IPS DF 4.7 (cell line): Measurements from ENCODE around the gene CNOT6.
"Not testable (repeated sequence)": the region's sequence is repeated elsewhere in the genome, so short reads cannot be mapped to it uniquely, and the experiment has no call there.

ENCODE experiments used
- DNase-seq: peaks from one replicate; pipeline ENCODE4 v3.0.0-alpha.2; 2013; ENCODE audit warnings: low spot score; ENCODE audit errors: extremely low read depth

The CNOT6 gene

DNA sequence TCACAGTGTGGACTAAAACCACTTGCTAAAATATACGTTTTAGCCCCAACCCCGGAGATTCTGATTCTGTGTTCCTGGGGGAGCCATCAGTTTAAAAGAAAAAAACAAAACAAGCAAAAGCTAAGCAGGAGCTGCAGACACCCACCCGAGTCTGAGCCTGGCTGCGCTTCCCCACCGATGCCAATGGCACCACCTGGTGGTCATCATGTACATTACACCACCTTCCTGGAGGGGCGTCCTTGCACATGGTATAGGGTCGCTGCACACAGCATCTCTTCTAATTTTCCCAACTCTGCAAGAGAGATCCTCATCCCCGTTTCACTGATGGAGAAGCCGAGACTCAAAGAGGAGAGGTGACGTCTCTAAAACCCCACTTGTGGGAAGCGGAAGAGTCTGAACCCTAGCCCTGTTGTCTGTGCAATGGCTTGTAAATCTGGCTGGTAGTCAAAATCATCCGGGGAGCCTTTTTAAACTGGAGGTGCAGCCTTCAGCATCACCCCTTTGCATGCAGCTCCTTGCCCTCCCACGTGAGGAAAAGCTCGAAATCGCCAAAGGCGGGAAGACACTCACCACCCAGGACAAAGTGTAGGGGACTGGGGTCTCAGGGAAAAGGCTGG, 23.1 kb upstream of the CNOT6 start:
- peak; percentile 30 for DNase-seq

DNA sequence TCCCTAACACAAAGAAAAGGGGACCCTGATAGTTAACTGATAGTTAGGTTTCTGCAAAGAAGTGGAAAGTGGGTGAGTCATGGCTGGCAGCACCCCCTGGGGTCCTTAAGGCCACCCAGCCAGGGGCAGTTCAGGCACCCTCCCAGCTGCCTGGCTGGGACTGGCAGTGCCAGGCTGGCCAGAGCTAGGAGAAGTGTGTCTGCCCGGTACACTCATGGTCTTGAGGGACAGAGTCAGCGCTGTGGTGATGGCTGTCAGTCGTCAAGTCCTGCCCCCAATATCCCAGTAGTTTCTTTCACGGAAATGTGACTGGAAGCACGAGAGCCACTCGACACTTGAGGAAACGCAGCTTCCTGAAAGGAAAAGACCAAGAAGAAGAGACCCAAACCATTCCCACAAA, 22.3 kb upstream of the CNOT6 start:
- no peak for DNase-seq

DNA sequence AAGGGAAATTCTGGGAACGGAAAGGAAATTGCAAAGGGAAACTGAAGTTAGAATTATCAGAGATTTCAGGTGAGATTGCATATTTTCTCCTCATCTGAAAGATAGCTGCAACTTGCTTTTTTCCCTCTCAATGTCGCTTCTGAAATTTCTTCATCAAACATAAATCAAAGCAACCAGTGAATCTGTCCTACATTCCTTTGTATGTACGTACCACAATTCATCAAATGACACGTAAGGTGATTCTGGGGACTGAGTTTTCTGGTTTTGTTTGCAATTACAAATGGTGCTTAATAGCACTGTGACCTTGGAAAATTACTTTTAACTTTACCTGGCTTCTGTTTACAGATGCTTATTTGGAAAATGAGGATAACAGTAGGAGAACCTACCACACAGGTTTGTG, 21.9 kb upstream of the CNOT6 start:
- DNase-seq, result no peak

DNA sequence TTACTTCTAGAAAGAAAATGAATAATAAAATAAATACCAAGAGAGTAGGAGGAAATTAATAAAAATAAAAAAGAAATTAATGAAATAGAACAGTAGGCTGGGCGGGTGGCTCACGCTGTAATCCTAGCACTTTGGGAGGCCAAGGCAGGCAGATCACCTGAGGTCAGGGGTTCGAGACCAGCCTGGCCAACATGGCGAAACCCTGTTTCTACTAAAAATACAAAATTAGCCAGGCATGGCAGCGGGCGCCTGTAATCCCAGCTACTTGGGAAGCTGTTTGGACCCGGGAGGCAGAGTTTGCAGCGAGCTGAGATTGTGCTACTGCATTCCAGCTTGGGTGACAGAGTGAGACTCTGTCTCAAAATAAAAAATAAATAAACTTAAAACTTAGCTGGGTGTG, 20.8 kb upstream of the CNOT6 start:
- DNase-seq, result not testable (repeated sequence)

DNA sequence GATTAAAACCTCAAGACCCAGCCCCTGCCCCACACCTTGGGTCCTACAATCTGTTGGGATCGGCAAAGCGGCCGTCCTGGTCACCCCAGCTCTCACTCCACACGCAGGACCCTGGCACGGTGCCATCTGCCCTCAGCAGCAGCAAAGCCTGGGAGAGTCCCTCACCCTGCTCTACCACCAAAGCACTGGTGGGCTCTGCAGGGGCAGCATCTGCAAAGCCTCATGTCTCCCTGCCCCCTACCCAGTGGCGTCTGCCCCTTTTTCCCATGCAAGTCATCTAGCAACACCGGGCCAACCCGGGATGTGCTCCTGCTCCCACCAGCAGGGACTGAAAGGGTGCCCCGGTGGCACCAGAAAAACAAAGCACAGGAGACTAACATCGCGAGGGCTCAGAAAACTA, 19.6 kb upstream of the CNOT6 start:
- DNase-seq, result no peak

DNA sequence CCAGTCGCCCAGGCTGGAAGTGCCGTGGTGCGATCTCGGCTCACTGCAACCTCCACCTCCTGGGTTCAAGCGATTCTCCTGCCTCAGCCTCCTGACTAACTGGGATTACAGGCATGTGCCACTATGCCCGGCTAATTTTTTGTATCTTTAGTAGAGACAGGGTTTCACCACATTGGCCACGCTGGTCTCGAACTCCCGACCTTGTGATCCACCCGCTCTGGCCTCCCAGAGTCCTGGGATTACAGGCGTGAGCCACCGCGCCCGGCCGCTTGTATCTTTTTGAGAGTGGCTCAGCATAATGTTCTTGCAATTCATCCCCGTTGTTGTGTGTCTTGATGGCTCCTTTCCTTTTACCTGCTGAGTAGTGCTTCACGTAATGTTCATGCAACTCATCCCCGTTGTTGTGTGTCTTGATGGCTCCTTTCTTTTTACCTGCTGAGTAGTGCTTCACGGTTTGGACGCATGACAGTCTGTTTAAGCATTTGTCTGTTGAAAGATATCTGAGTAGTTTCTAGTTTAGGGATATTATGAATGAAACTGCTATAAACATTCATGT, 18.1 kb upstream of the CNOT6 start:
- not testable (repeated sequence) for DNase-seq

DNA sequence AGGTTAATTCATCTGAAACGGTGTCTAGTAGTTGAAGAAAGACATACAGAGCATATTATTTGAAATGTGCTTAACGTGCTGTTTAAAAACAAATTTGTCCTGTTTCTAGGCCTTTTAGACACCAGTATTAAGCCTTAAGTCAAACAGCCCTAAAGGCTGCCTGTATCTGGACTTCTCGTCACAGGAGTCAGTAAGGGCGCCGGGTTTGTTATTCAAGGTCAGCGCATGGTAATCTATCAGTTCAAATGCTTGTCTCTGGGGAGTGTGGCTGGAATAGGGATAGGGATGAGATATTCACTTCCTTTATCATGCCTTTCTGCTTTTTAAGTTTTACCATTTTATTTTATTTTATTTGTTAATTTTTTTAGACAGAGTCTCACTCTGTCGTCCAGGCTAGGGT, 9.4 kb upstream of the CNOT6 start:
- no peak for DNase-seq

DNA sequence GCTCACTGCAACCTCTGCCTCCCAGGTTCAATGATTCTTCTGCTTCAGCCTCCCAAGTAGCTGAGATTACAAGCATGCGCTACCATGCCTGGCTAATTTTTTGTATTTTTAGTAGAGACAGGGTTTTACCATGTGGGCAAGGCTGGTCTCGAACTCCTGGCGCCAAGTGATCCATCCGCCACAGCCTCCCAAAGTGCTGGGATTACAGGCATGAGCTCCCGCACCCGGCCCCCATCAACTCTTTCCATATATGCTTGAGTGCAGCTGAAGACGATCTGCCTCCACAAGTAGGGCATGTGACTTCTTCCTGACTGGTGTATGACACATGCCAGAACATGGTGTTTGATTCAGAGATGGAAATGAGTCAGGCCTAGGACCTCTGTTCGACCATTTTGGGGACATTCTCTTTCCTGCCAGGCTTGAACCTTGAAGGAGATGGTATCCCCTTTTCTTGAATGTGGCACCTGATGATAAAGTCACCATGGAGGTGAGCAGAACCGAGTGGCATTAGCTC, 7.5 kb upstream of the CNOT6 start:
- DNase-seq, result no peak

DNA sequence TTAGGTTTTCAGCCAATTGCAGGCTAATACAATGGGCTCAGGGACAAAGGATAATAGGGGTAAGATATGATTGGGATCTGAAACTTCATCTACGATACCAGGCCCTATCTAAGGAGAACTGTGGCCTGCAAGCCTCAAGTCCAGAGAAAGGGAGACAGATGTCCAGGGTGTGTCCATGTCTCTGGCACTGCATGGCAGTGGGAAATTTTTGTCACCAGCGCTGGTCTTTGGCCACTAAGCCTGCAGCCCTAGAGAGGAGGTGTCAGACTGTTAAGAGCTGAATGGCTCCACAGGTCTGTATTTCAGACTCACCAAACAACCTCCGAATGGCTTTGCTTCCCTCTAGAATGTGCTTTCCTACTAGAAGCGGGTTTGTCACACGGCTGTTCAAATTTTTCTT, 6.6 kb upstream of the CNOT6 start:
- no peak for DNase-seq

DNA sequence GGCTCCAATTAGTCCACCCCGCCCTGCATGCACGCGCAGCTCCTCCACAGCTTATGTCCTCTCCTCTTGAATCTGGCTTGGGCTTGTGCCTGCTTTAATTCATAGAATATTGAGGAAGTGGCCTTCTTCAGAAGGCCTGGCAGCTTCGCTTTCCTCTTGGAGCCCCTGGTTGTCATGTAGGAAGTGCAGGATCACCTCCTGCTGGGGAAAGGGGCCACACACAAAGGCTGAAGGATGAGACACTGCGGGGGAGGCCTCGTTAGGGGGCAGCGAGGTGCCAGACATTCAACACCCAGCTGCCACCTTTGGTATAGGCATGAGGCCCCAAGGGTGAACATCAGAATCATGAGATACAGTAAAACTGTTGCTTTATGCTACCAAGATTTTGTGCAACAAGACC, 2.7 kb upstream of the CNOT6 start:
- DNase-seq, result no peak

DNA sequence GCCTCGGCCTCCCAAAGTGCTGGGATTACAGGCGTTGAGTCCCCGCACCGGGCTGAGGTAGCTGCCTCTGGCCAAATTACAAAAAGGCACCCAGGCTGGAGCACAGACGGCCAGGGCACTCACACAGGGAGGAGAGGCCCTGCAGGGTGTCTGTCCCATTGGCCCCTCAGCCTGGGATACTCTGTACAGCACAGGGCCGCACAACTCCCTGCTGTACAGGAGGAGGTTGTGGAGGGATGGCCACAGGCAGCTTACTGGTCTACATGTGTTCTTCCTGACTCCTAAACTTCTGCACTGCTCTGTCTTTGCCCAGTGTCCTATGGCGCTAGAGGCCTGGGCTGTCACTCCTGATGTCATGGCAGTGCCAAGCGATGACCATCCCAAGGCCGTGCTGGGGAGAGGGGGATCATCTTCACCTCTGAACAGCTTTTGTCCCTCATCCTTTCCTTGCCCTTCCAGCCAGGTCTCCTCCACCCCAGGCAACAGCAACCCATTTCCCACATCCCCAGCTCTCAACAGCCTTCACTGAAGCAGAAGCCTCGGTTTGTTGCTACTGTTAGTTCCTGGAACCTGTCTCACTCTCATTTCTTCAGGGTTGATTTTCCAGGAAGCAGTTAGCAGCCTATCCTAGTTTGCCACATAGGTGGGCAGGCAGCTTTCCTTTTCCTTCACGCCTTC, 1.8 kb upstream of the CNOT6 start:
- DNase-seq, result no peak

DNA sequence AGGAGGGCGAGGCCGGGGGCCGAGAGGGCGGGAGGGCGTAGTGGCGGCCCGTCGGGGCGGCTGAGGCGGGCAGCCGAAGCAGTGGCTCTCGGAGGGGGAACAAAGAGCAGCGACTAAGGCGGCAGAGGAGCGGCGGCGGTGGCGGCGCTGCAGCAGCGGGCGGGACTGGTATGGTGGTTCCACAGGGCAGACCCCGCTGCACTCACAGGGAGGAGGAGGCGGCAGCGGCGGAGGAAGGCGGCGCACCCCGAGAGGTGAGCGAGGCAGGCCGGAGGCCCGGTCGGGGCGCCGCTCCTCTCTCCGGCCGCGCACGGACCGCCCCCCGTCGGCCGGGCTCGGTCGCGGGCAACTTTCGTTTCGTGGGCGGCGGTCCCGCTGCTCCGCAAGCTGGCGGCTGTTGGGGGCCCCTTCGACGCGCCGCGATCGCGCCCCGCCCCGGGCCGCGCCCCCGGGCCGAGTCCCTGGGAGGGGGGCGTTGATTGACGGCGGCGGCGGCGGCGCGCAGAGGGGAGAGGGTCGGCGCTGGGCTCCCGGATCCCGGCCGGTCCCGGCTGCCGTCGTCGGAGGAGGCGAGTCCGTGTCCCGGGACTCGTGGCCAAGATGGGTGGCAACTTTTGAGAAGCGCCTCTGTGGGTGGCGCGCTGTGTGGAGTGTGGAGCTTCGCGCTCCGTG, 467 bp downstream of the CNOT6 start:
- no peak for DNase-seq

DNA sequence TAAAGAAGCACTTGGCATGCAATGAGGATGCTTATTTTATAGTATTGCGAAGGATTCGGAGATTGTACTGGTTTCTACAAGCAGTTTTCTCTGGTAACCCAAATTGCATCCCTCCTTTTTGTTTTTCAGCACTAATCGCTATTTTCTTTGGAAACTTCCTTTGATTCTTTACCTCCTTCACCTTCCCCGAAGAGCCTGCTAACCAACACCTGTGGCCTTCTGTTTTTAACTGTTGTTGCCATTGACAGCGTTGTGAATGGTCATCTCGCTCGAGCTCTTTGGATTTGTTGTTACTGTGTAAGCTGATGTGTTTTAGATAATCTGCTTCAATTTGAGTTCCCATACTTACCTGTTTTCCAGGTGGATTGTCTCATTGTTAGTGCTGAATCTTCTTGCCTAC, 1.1 kb downstream of the CNOT6 start:
- no peak for DNase-seq

DNA sequence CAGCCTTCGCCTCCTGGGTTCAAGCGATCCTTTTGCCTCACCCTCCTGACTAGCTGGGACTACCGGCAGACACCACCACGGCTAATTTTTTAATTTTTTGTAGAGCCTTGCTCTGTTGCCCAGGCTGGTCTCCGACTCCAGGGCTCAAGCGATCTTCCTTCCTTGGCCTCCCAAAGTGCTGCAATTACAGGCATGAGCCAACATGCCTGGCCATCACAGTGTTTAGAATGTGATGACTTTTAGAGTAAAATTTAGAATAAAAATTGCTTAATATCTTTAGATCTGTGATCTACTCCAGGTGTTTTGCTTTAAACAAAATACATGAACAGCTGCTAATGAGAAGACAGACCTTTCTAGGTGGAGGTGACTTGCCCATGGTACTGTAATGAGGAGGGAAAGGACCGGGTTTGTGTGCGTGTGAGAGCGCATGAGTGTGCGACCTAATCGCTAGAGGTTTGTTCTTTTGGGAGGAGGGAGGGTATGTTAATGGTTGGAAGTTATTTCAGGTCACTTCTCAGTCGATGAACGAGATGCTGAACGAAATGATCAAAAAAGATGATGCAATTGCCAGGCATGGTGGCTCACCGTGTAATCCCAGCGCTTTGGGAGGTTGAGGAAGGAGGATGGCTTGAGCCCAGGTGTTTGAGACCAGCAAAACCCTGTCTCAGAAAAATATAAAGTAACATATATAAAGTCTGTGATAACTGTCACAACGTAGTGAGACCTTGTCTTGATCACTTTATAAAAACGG, 2.0 kb downstream of the CNOT6 start:
- no peak for DNase-seq

DNA sequence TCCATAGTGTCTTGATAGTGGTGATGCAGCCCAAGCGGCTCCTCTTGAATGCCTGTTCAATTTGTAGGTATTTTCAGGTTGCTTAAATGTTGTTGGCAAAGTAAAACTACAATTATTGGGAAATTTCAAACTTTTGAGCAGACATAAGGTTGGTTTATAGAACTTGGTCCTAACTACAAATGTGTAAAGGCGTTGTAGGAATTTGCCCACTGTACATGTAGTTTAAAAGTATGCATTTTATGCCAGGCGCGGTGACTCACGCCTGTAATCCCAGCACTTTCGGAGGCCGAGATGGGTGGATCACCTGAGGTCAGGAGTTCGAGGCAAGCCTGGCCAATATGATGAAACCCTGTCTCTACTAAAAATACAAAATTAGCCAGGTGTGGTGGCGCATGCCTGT, 2.6 kb downstream of the CNOT6 start:
- not testable (repeated sequence) for DNase-seq

DNA sequence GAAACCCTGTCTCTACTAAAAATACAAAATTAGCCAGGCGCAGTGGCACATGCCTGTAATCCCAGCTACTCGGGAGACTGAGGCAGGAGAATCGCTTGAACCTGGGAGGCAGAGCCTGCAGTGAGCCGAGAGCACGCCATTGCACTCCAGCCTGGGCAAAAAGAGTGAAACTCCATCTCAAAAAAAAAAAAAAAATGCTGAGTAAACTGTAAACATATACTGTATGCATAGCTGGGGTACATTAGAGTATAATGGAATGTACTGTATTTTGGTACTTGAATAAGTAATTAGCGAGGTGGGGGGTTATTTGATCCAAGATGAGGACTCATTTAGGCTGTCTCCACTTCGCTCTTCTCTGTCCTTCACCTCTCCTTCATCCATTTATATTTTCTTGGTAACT, 3.7 kb downstream of the CNOT6 start:
- DNase-seq, result not testable (repeated sequence)

DNA sequence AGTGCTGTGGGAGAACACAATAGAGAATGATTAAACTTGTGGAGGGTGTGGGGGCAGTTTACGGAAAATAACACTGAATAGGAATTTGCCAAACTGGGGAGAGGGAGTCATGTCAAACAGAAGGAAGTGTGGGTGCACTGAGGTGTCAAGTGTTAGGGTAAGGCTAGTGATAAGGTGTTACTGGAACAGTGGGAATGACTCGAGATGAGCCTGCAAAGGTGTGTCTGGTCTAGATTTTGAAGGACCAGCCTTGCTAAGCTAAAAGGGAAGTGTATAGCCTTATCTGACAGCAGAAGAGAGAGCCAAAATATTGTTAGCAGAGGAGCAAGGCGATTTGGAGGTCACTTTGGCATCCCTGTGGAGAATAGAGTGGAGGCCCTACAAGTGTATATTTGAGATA, 4.2 kb downstream of the CNOT6 start:
- DNase-seq, result no peak

DNA sequence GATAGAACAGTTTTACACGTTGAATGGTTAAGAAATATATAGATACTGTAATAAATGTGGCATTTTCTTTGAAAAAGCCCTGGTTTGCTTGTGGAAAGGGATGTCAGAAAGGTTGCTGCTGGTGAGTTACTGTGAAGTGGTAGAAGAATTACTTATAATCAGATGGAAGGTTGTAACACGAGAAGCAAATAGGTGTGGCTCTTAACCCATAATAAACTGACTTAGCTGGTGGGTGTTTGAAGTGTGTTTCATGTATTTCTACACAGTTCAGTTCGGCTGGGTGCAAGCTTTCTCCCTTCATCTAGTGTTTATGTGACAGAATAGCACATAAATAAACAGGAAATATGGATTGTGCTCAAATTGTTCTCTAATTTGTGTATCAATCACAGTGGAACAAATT, 5.5 kb downstream of the CNOT6 start:
- DNase-seq, result no peak

DNA sequence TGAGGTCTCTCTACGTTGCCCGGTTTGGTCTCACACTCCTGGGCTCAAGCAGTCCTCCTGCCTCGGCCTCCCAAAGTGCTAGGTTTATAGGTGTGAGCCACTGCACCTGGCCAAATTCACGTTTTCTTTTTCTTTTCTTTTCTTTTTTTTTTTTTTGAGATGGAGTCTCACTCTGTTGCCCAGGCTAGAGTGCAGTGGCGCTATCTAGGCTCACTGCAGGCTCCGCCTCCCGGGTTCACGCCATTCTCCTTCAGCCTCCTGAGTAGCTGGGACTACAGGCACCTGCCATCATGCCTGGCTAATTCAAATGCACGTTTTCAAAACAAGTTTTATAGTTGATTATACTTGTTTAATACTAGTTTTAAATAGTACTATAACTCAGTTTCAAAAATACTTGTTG, 6.1 kb downstream of the CNOT6 start:
- not testable (repeated sequence) for DNase-seq

DNA sequence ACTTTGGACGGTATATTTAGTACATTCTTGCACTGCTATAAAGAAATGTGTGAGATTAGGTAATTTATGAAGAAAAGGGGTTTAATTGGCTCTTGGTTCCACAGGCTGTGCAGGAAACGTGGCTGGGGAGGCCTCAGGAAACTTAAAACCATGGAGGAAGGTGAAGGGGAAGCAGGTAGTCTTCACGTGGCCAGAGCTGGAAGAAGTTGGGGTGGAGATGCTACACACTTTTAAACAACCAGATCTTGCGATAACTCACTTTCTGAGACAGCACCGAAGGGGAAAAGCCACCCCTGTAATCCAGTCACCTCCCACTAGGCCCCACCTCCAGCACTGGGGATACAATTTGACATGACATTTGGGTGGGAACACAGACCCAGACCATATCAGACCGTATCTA, 13.5 kb downstream of the CNOT6 start:
- DNase-seq, result no peak

DNA sequence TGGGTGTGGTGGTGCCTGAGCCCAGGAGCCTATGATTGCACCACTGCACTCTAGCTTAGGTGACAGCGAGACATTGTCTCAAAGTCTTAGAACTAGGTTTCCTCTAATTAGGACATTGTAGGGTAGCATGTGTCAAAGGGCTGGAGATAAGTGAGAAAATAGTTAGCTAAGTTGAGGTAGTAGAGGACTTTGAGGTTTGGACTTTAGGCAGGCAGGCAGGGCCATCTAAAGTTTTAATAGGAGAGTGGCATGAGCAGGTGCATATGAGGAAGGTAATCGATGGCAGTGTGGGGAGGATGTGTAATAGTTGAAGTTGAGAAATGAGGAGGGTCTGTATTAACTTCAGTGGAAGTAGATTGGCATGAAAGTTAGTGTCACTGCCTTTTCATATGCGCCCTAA, 21.1 kb downstream of the CNOT6 start:
- DNase-seq, result no peak

DNA sequence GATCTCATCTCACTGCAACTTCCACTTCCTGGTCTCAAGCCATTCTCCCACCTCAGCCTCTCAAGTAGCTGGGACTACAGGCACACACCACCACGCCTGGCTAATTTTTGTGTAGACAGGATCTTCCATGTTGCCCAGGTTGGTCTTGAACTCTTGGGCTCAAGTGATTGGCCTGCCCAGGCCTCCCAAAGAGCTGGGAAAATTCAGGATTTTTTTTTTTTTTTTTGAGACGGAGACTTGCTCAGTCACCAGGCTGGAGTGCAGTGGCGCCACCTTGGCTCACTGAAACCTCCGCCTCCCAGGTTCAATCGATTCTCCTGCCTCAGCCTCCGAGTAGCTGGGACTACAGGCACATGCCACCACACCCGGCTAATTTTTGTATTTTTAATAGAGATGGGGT, 21.8 kb downstream of the CNOT6 start:
- DNase-seq, result not testable (repeated sequence)
